ENCODE results near the gene WDSUB1. TPM values are rescaled to one million over a fixed set of nuclear protein-coding genes. Genes with fewer than 3 reads are reported as not detected.

Gene WDSUB1
- total RNA-seq, 1 donor from 2014 or later: 11.4 TPM

- H3K27me3 ChIP-seq (ENCODE audit: low read depth): no peaks in the 10 kb centered on the region
- H3K4me1 ChIP-seq: peaks cover 22% of the 10 kb centered on the region
- no peaks in the 10 kb centered on the region for H3K9me3 ChIP-seq (replicated peaks)
- H3K4me3 ChIP-seq: no peak overlapping the region
- TF ChIP-seq, protein P1, sequence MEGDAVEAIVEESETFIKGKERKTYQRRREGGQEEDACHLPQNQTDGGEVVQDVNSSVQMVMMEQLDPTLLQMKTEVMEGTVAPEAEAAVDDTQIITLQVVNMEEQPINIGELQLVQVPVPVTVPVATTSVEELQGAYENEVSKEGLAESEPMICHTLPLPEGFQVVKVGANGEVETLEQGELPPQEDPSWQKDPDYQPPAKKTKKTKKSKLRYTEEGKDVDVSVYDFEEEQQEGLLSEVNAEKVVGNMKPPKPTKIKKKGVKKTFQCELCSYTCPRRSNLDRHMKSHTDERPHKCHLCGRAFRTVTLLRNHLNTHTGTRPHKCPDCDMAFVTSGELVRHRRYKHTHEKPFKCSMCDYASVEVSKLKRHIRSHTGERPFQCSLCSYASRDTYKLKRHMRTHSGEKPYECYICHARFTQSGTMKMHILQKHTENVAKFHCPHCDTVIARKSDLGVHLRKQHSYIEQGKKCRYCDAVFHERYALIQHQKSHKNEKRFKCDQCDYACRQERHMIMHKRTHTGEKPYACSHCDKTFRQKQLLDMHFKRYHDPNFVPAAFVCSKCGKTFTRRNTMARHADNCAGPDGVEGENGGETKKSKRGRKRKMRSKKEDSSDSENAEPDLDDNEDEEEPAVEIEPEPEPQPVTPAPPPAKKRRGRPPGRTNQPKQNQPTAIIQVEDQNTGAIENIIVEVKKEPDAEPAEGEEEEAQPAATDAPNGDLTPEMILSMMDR (IDR thresholded peaks at IDR 0.05; ENCODE audit: borderline replicate concordance): no peak
- intact Hi-C loops (cut with micrococcal nuclease): no loop called here
- H3K27ac ChIP-seq (replicated peaks): no peak overlapping the region
- H3K36me3 ChIP-seq: no peaks in the 10 kb centered on the region
- no peak for DNase-seq
Observed at GRCh38 chr2:159290289-159290907, 3.9 kb upstream of the WDSUB1 start.

- intact Hi-C loops (cut with micrococcal nuclease): no loop called here
- no peaks in the 10 kb centered on the region for H3K27me3 ChIP-seq (ENCODE audit: low read depth)
- DNase-seq: no peak
- peaks cover 3% of the 10 kb centered on the region for H3K36me3 ChIP-seq
- no peaks in the 10 kb centered on the region for H3K9me3 ChIP-seq (replicated peaks)
- H3K27ac ChIP-seq (replicated peaks): peak overlapping the region; percentile 94
- TF ChIP-seq, protein P1 (IDR thresholded peaks at IDR 0.05; ENCODE audit: borderline replicate concordance): no peak
- H3K4me1 ChIP-seq: peaks cover 31% of the 10 kb centered on the region
- no peak overlapping the region for H3K4me3 ChIP-seq
Observed at GRCh38 chr2:159287733-159288132, 1.2 kb upstream of the WDSUB1 start.

GRCh38 chr2:159286709-159287441, 372 bp upstream of the WDSUB1 start:
- Histone ChIP-seq H3K4me3 (peak overlapping the region; percentile 94), H3K9me3 (replicated peaks) (no peaks in the 10 kb centered on the region), H3K27me3 (ENCODE audit: low read depth) (no peaks in the 10 kb centered on the region), H3K36me3 (peaks cover 8% of the 10 kb centered on the region), H3K27ac (replicated peaks) (peak overlapping the region; percentile 94), H3K4me1 (peaks cover 31% of the 10 kb centered on the region)
- DNase-seq: peak; percentile 99
- intact Hi-C loops (cut with micrococcal nuclease): no loop called here
- TF ChIP-seq, protein P1 (IDR thresholded peaks at IDR 0.05; ENCODE audit: borderline replicate concordance): no peak

GRCh38 chr2:159285433-159285832, 1.1 kb downstream of the WDSUB1 start:
- TF ChIP-seq, protein P1 (IDR thresholded peaks at IDR 0.05; ENCODE audit: borderline replicate concordance): no peak
- no peaks in the 10 kb centered on the region for H3K9me3 ChIP-seq (replicated peaks)
- no peaks in the 10 kb centered on the region for H3K27me3 ChIP-seq (ENCODE audit: low read depth)
- peaks cover 21% of the 10 kb centered on the region for H3K36me3 ChIP-seq
- peaks cover 31% of the 10 kb centered on the region for H3K4me1 ChIP-seq
- intact Hi-C loops (cut with micrococcal nuclease): no loop called here
- H3K4me3 ChIP-seq: peak overlapping the region; percentile 94
- no peak for DNase-seq
- H3K27ac ChIP-seq (replicated peaks): peak overlapping the region; percentile 94

GRCh38 chr2:159283529-159283928, 3.0 kb downstream of the WDSUB1 start:
- H3K4me1 ChIP-seq: peaks cover 31% of the 10 kb centered on the region
- H3K27me3 ChIP-seq (ENCODE audit: low read depth): no peaks in the 10 kb centered on the region
- DNase-seq: no peak
- no peaks in the 10 kb centered on the region for H3K9me3 ChIP-seq (replicated peaks)
- H3K36me3 ChIP-seq: peaks cover 29% of the 10 kb centered on the region
- TF ChIP-seq, protein P1 (IDR thresholded peaks at IDR 0.05; ENCODE audit: borderline replicate concordance): no peak
- no peak overlapping the region for H3K4me3 ChIP-seq
- no peak overlapping the region for H3K27ac ChIP-seq (replicated peaks)
- intact Hi-C loops (cut with micrococcal nuclease): no loop called here

Data from left ventricle myocardium inferior (tissue), 1 donor.